Measurements from ENCODE around the gene PRDX4.
A peak's percentile ranks its signal among the peaks of the same experiment; 100 is the strongest.

PRDX4 gene

DNA sequence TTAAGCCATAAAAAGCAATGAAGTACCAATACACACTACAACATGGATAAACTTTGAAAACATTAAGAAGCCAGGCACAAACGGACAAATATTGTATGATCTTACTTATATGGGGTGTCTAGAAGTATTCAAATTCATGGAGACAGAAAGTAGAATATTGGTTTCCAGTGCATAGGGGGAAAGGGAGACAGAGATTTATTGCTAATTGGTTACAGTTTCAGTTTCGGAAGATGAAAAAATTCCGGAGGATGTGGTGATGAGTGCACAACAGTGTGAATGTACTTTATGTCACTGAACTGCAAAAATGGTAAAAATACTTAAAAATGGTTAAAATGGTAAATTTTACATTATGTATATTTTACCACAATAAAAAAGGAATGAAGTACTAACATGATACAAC is 5.1 kb upstream of the PRDX4 start:
- Histone ChIP-seq H3K36me3 (replicated peaks; ENCODE audit: low read depth, low read length) (no peaks in the 10 kb centered on the region), H3K4me1 (ENCODE audit: low read length) (peaks cover 66% of the 10 kb centered on the region), H3K27me3 (ENCODE audit: low read depth, low read length) (no peaks in the 10 kb centered on the region), H2AFZ (ENCODE audit: low read depth, low read length) (no peak overlapping the region), H3K9ac (ENCODE audit: low read length) (peak overlapping the region; percentile 64), H3K4me3 (ENCODE audit: low read length) (peak overlapping the region; percentile 46; the same call in 1 of the 2 replicates), H3K27ac (ENCODE audit: low read length) (peak overlapping the region; percentile 97), H3K9me3 (ENCODE audit: insufficient read depth, low read length) (no peaks in the 10 kb centered on the region), H3K4me2 (ENCODE audit: low read length) (peak overlapping the region; percentile 72), H4K20me1 (ENCODE audit: insufficient read depth, low read length) (no peaks in the 10 kb centered on the region), H3K79me2 (ENCODE audit: low read length) (no peaks in the 10 kb centered on the region)
- no peak for TF ChIP-seq EZH2phosphoT487 (IDR thresholded peaks at IDR 0.05; ENCODE audit: low read depth)
- TF ChIP-seq, protein P1, sequence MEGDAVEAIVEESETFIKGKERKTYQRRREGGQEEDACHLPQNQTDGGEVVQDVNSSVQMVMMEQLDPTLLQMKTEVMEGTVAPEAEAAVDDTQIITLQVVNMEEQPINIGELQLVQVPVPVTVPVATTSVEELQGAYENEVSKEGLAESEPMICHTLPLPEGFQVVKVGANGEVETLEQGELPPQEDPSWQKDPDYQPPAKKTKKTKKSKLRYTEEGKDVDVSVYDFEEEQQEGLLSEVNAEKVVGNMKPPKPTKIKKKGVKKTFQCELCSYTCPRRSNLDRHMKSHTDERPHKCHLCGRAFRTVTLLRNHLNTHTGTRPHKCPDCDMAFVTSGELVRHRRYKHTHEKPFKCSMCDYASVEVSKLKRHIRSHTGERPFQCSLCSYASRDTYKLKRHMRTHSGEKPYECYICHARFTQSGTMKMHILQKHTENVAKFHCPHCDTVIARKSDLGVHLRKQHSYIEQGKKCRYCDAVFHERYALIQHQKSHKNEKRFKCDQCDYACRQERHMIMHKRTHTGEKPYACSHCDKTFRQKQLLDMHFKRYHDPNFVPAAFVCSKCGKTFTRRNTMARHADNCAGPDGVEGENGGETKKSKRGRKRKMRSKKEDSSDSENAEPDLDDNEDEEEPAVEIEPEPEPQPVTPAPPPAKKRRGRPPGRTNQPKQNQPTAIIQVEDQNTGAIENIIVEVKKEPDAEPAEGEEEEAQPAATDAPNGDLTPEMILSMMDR (IDR thresholded peaks at IDR 0.05; ENCODE audit: low read depth, low read length): no peak

DNA sequence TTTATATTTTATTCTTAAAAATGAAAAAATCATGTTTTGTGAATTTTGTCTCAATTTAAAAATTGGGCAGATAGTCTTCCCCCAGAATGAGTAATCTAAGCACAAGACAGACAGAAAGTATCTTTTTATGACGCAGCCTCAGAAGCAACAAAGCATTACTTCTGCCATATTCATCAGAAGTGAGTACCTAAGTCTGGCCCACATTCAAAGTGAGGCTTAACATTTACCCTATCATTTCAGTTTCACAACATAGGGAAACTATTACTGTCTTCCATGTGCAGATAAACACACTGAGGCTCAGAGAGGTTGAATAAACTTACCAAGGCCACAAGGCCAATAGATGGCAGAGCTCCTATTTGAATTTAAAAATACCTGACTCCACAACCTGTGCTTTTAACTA is 4.4 kb upstream of the PRDX4 start:
- Histone ChIP-seq H4K20me1 (ENCODE audit: insufficient read depth, low read length) (no peaks in the 10 kb centered on the region), H3K4me2 (ENCODE audit: low read length) (peak overlapping the region; percentile 72), H3K27me3 (ENCODE audit: low read depth, low read length) (no peaks in the 10 kb centered on the region), H3K4me3 (ENCODE audit: low read length) (peak overlapping the region; percentile 46), H2AFZ (ENCODE audit: low read depth, low read length) (no peak overlapping the region), H3K4me1 (ENCODE audit: low read length) (peaks cover 66% of the 10 kb centered on the region), H3K9me3 (ENCODE audit: insufficient read depth, low read length) (no peaks in the 10 kb centered on the region), H3K36me3 (replicated peaks; ENCODE audit: low read depth, low read length) (no peaks in the 10 kb centered on the region), H3K79me2 (ENCODE audit: low read length) (peaks cover 5% of the 10 kb centered on the region), H3K9ac (ENCODE audit: low read length) (peak overlapping the region; percentile 64; the same call in 1 of the 2 replicates), H3K27ac (ENCODE audit: low read length) (peak overlapping the region; percentile 97)
- TF ChIP-seq, protein P1 (IDR thresholded peaks at IDR 0.05; ENCODE audit: low read depth, low read length): 0 out of 2 replicates have a peak, but pooled peaks have one; percentile 6
- TF ChIP-seq EZH2phosphoT487 (IDR thresholded peaks at IDR 0.05; ENCODE audit: low read depth): no peak

DNA sequence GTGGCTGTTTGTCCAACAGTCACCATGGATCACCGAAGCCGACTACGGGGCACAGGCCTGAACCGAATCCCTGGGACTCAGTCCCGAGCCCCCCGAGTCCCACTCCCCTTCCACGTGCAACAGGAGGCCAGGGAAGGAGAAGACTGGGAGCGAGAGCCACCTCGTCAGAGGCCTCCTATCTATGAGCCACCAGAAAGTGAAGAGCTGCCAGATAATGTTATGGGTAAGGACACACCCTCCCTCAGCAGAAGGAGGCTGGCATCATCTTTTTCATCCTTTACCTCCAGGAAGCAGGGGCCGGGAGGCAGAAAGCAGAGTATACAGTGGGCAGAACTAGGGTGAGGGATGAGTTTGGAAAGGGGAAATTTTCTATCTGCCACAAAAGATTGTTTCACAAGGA is 2.8 kb upstream of the PRDX4 start:
- no peak overlapping the region for H2AFZ ChIP-seq (ENCODE audit: low read depth, low read length)
- no peaks in the 10 kb centered on the region for H3K36me3 ChIP-seq (replicated peaks; ENCODE audit: low read depth, low read length)
- H4K20me1 ChIP-seq (ENCODE audit: insufficient read depth, low read length): no peaks in the 10 kb centered on the region
- H3K79me2 ChIP-seq (ENCODE audit: low read length): peaks cover 22% of the 10 kb centered on the region
- H3K9ac ChIP-seq (ENCODE audit: low read length): no peak overlapping the region
- H3K4me3 ChIP-seq (ENCODE audit: low read length): no peak overlapping the region
- no peaks in the 10 kb centered on the region for H3K27me3 ChIP-seq (ENCODE audit: low read depth, low read length)
- H3K4me1 ChIP-seq (ENCODE audit: low read length): peaks cover 69% of the 10 kb centered on the region
- no peaks in the 10 kb centered on the region for H3K9me3 ChIP-seq (ENCODE audit: insufficient read depth, low read length)
- H3K4me2 ChIP-seq (ENCODE audit: low read length): no peak overlapping the region
- TF ChIP-seq, protein P1 (IDR thresholded peaks at IDR 0.05; ENCODE audit: low read depth, low read length): no peak
- TF ChIP-seq EZH2phosphoT487 (IDR thresholded peaks at IDR 0.05; ENCODE audit: low read depth): no peak
- no peak overlapping the region for H3K27ac ChIP-seq (ENCODE audit: low read length)

DNA sequence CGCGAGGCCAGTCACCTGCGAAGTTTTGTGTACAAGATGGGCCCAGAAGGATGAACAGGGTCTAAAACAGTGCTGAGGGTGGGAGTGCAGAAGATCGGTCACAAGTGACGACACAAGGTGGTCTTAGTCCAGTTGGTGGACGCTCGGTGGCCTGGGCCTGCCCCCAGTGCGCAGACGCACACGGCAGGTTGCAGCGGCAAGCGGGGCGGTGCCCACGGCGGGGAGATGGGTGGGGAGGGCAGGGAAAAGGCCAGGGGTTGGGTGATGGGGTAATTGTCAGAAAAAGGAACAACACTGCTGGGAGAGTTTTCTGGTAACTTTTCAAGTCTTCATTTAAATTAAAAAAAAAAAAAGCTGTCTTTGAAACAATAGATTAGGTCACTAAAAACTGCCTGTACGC is 1.0 kb upstream of the PRDX4 start:
- Histone ChIP-seq H3K27me3 (ENCODE audit: low read depth, low read length) (no peaks in the 10 kb centered on the region), H3K9me3 (ENCODE audit: insufficient read depth, low read length) (no peaks in the 10 kb centered on the region), H4K20me1 (ENCODE audit: insufficient read depth, low read length) (0 out of 2 replicates have a peak, but pooled peaks cover 7% of the 10 kb centered on the region), H3K79me2 (ENCODE audit: low read length) (peaks cover 39% of the 10 kb centered on the region), H3K4me3 (ENCODE audit: low read length) (peak overlapping the region; percentile 97; the same call in 1 of the 2 replicates), H3K27ac (ENCODE audit: low read length) (peak overlapping the region; percentile 68), H3K9ac (ENCODE audit: low read length) (no peak overlapping the region; the same call in 1 of the 2 replicates), H2AFZ (ENCODE audit: low read depth, low read length) (no peak overlapping the region), H3K4me1 (ENCODE audit: low read length) (peaks cover 52% of the 10 kb centered on the region), H3K36me3 (replicated peaks; ENCODE audit: low read depth, low read length) (peaks cover 5% of the 10 kb centered on the region), H3K4me2 (ENCODE audit: low read length) (peak overlapping the region; percentile 94)
- TF ChIP-seq, protein P1 (IDR thresholded peaks at IDR 0.05; ENCODE audit: low read depth, low read length): no peak
- TF ChIP-seq EZH2phosphoT487 (IDR thresholded peaks at IDR 0.05; ENCODE audit: low read depth): no peak
